GM21423 (cell line): Measurements from ENCODE around the gene EP400.
"Not testable (repeated sequence)": the region's sequence is repeated elsewhere in the genome, so short reads cannot be mapped to it uniquely, and the experiment has no call there.

ENCODE experiments used
- ATAC-seq: cut with Tn5 transposase; IDR thresholded peaks from one replicate; pipeline ENCODE4 v1.9.1; 2021; ENCODE audit warnings: mild to moderate bottlenecking, moderate library complexity; ENCODE audit not compliant: unreplicated experiment

EP400 gene

GRCh38 chr12:131984334-131984733, 34.6 kb downstream of the EP400 start:
- no peak for ATAC-seq

GRCh38 chr12:131985510-131985875, 35.8 kb downstream of the EP400 start:
- ATAC-seq, result not testable (repeated sequence)

GRCh38 chr12:131986361-131986760, 36.6 kb downstream of the EP400 start:
- no peak for ATAC-seq

- no peak for ATAC-seq
Observed at GRCh38 chr12:131986910-131987309, 37.2 kb downstream of the EP400 start.

GRCh38 chr12:131987552-131987951, 37.8 kb downstream of the EP400 start:
- no peak for ATAC-seq

GRCh38 chr12:131988054-131988796, 38.5 kb downstream of the EP400 start:
- ATAC-seq, result no peak

GRCh38 chr12:131989021-131989420, 39.3 kb downstream of the EP400 start:
- ATAC-seq, result no peak

- ATAC-seq, result no peak
Observed at GRCh38 chr12:131990066-131990979, 40.6 kb downstream of the EP400 start.

- ATAC-seq, result no peak
Observed at GRCh38 chr12:131990980-131991305, 41.2 kb downstream of the EP400 start.

- no peak for ATAC-seq
Observed at GRCh38 chr12:131991816-131992430, 42.2 kb downstream of the EP400 start.

GRCh38 chr12:131994589-131994988, 44.8 kb downstream of the EP400 start:
- peak; percentile 79 for ATAC-seq

GRCh38 chr12:132000286-132000872, 50.6 kb downstream of the EP400 start:
- ATAC-seq, result no peak

GRCh38 chr12:132003846-132004245, 54.1 kb downstream of the EP400 start:
- no peak for ATAC-seq

- no peak for ATAC-seq
Observed at GRCh38 chr12:132004946-132005345, 55.2 kb downstream of the EP400 start.

GRCh38 chr12:132006056-132006680, 56.4 kb downstream of the EP400 start:
- ATAC-seq, result no peak

GRCh38 chr12:132007041-132007440, 57.3 kb downstream of the EP400 start:
- no peak for ATAC-seq

- ATAC-seq, result no peak
Observed at GRCh38 chr12:132009336-132009859, 59.7 kb downstream of the EP400 start.

- no peak for ATAC-seq
Observed at GRCh38 chr12:132012919-132013568, 63.3 kb downstream of the EP400 start.

GRCh38 chr12:132014092-132014914, 64.6 kb downstream of the EP400 start:
- no peak for ATAC-seq
